Smooth muscle cell (in vitro differentiated cells): Measurements from ENCODE around the gene CIB2. TPM values are rescaled to one million over a fixed set of nuclear protein-coding genes. Genes with fewer than 3 reads are reported as not detected.
A peak's percentile ranks its signal among the peaks of the same experiment; 100 is the strongest.

Source experiments
- DNase-seq: peaks from one replicate; lab custom pipeline; 2025; ENCODE audit not compliant: unreplicated experiment; lab: John Stamatoyannopoulos, UW
- H2AFZ ChIP-seq: fragments of 200-600 bp; sonication (generic); 2 replicates; pipeline ENCODE4 v1.6.0; 2016; ENCODE audit warnings: antibody characterized with exemption, low read depth, mild to moderate bottlenecking
- H3F3A ChIP-seq: fragments of 200-600 bp; sonication (generic); 2 replicates; pipeline ENCODE4 v1.6.0; 2017; ENCODE audit warnings: antibody characterized with exemption, low read depth
- H3K27ac ChIP-seq: fragments of 200-600 bp; sonication (generic); 2 replicates; pipeline ENCODE4 v1.5.1; 2016; ENCODE audit warnings: low read depth, mild to moderate bottlenecking
- H3K27me3 ChIP-seq: fragments of 200-600 bp; sonication (generic); 2 replicates; pipeline ENCODE4 v1.6.1; 2016; ENCODE audit warnings: low read depth, mild to moderate bottlenecking
- H3K36me3 ChIP-seq: fragments of 200-600 bp; sonication (generic); 2 replicates; pipeline ENCODE4 v1.5.1; 2016; ENCODE audit warnings: low read depth
- H3K4me1 ChIP-seq: fragments of 200-600 bp; sonication (generic); 2 replicates; pipeline ENCODE4 v1.5.1; 2016; ENCODE audit warnings: low read depth
- H3K4me2 ChIP-seq: fragments of 200-600 bp; sonication (generic); 2 replicates; pipeline ENCODE4 v1.6.0; 2016; ENCODE audit warnings: mild to moderate bottlenecking
- H3K4me3 ChIP-seq: fragments of 200-600 bp; sonication (generic); 2 replicates; pipeline ENCODE4 v1.5.1; 2016; ENCODE audit warnings: mild to moderate bottlenecking
- H3K79me2 ChIP-seq: fragments of 200-600 bp; sonication (generic); 2 replicates; pipeline ENCODE4 v1.6.0; 2016; ENCODE audit warnings: low read depth, mild to moderate bottlenecking
- H3K9ac ChIP-seq: fragments of 200-600 bp; sonication (generic); 2 replicates; pipeline ENCODE4 v1.6.0; 2016; ENCODE audit warnings: low read depth
- H3K9me3 ChIP-seq: fragments of 200-600 bp; sonication (generic); replicated peaks from 2 replicates; pipeline ENCODE4 v1.5.1; 2016; ENCODE audit warnings: low read depth
- H4K20me1 ChIP-seq: fragments of 200-600 bp; sonication (generic); 2 replicates; pipeline ENCODE4 v1.6.0; 2016; ENCODE audit warnings: low read depth
- WGBS: methylation state at CpG from one replicate; pipeline ENCODE4 v1.1.7; 2016; ENCODE audit warnings: low lambda C conversion rate; 5-methylcytosine and 5-hydroxymethylcytosine counted together
- polyA plus RNA-seq: library from polyadenylated mRNA; unstranded; fragments of >200 nt; fragmentation: Nextera tagmentation; extraction: Ambion mirVana; gene quantifications from 2 replicates; pipeline ENCODE4 v1.2.1, GENCODE V29; 2016
- total RNA-seq: library from RNA; depleted of rRNA; stranded (reverse); fragments of >200 nt; gene quantifications from 2 replicates; pipeline ENCODE4 v1.2.3, GENCODE V29; 2014
- TF ChIP-seq, protein P1 (sequence below): fragments of 200-600 bp; sonication (generic); IDR thresholded peaks from 2 replicates; pipeline ENCODE4 v1.5.1; 2017; ENCODE audit warnings: borderline replicate concordance, mild to moderate bottlenecking, antibody characterized with exemption; ENCODE audit not compliant: insufficient read depth, poor library complexity, severe bottlenecking

CIB2 gene
- total and polyA plus RNA-seq, 2 experiments from 2014 or later: 20.9 to 21.7 TPM

- H2AFZ ChIP-seq: no peak overlapping the region
Measured at GRCh38 chr15:78067328-78068228, 63.7 kb downstream of the CIB2 start.

DNA sequence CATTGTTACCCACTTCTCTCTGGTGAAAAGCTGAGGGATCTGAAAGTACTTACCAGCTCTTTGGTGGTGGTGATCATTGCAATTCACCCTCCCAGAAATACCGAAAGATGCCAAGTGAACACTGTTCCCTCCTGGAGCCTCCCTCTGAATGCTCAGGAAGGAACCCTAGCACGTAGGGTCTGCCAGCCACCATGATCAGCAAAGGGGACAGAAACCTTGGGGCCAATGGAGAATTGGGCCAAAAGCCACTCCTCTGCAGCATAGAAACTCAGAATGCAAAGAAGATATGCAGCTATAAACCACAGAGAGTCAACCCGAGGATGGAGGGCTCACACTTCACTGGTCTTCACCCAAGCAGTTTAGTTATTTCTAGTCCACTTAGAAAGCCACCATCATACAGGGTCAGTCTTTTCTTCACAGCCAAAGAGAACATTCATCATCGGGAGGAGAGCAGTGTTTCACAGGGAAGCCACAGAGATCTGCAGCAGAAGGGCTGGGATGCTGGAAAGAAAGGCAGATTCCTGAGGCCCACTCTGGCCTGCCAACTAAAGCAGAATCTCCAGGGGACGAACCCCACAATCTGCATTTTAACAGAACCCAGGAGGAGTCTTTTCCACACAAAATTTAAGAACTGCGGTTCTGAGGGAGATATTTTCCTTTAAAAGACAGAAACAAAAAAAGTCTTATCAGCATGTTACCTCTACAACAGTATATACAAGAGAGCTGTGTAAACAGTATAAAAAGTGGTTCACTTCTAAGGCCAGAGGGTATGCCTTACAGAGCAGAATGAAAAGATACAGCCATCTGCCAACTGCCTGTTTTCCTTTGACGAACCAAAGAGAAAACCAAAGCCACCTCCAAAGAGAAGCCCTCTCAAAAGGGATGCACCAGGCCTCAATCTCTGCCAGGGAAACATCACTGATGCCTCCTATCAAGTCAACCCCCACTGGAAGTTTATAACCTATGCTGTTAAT lies 65.0 kb downstream of the CIB2 start:
- no peaks in the 10 kb centered on the region for H3K9me3 ChIP-seq
- H3K4me3 ChIP-seq: no peak overlapping the region
- H3K9ac ChIP-seq: peak overlapping the region; percentile 19
- peaks cover 97% of the 10 kb centered on the region for H4K20me1 ChIP-seq
- no peaks in the 10 kb centered on the region for H3K27me3 ChIP-seq
- TF ChIP-seq, protein P1, sequence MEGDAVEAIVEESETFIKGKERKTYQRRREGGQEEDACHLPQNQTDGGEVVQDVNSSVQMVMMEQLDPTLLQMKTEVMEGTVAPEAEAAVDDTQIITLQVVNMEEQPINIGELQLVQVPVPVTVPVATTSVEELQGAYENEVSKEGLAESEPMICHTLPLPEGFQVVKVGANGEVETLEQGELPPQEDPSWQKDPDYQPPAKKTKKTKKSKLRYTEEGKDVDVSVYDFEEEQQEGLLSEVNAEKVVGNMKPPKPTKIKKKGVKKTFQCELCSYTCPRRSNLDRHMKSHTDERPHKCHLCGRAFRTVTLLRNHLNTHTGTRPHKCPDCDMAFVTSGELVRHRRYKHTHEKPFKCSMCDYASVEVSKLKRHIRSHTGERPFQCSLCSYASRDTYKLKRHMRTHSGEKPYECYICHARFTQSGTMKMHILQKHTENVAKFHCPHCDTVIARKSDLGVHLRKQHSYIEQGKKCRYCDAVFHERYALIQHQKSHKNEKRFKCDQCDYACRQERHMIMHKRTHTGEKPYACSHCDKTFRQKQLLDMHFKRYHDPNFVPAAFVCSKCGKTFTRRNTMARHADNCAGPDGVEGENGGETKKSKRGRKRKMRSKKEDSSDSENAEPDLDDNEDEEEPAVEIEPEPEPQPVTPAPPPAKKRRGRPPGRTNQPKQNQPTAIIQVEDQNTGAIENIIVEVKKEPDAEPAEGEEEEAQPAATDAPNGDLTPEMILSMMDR: no peak
- 74% methylated on average over 7 of the region's 7 CpGs for WGBS
- peaks cover 27% of the 10 kb centered on the region for H3F3A ChIP-seq
- peak overlapping the region; percentile 95 for H3K27ac ChIP-seq
- no peak overlapping the region for H2AFZ ChIP-seq
- peak overlapping the region; percentile 78 for H3K4me2 ChIP-seq
- no peak for DNase-seq
- H3K4me1 ChIP-seq: peaks cover 52% of the 10 kb centered on the region
- H3K36me3 ChIP-seq: no peaks in the 10 kb centered on the region
- H3K79me2 ChIP-seq: peaks cover 78% of the 10 kb centered on the region

More at GRCh38 chr15:78067328-78068228, 63.7 kb downstream of the CIB2 start:
- WGBS: 15% methylated on average over 1 of the region's 1 CpG
- Histone ChIP-seq H3F3A (peaks cover 27% of the 10 kb centered on the region), H3K4me2 (peak overlapping the region; percentile 78), H3K4me1 (peaks cover 54% of the 10 kb centered on the region), H3K9me3 (no peaks in the 10 kb centered on the region), H3K9ac (no peak overlapping the region), H3K4me3 (no peak overlapping the region), H4K20me1 (peaks cover 97% of the 10 kb centered on the region), H3K27me3 (no peaks in the 10 kb centered on the region), H3K27ac (peak overlapping the region; percentile 95), H3K79me2 (peaks cover 78% of the 10 kb centered on the region), H3K36me3 (no peaks in the 10 kb centered on the region)
- DNase-seq: no peak
- TF ChIP-seq, protein P1: no peak

DNA sequence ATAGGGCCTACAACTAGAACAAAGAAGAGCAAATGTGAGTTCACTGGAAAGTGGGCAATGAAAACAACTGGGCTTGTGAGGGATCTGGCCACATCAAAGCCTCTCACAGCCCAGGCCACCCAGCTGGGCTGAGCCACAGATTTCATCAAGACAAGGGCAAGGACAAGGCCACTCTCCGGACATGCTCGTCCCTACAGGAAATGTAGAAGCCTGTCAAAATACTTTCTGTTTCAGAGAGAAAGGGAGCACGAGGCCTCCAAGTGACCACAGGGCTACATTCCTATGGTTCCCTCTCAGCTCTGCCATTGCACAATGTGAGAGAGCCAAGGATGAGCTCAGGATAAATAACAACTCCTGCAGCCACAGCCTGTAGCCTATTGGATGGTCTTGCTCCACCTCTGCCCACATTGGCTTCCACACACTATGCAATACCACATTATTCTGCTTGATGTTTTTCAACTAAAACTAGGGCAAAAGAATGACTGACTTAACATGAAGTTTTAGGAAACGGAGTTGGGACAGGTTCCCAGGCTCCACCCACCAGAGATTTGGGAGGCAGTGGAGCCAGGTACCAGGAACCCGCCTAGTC lies 65.9 kb downstream of the CIB2 start:
- no peak overlapping the region for H2AFZ ChIP-seq
- peaks cover 27% of the 10 kb centered on the region for H3F3A ChIP-seq
- TF ChIP-seq, protein P1: no peak
- H3K9me3 ChIP-seq: no peaks in the 10 kb centered on the region
- peaks cover 50% of the 10 kb centered on the region for H3K4me1 ChIP-seq
- H3K27ac ChIP-seq: peak overlapping the region; percentile 95
- no peaks in the 10 kb centered on the region for H3K36me3 ChIP-seq
- peaks cover 78% of the 10 kb centered on the region for H3K79me2 ChIP-seq
- WGBS: 25% methylated on average over 5 of the region's 5 CpGs
- peak overlapping the region; percentile 80 for H3K4me2 ChIP-seq
- no peaks in the 10 kb centered on the region for H3K27me3 ChIP-seq
- H3K4me3 ChIP-seq: peak overlapping the region; percentile 28
- DNase-seq: no peak
- peak overlapping the region; percentile 79 for H3K9ac ChIP-seq
- H4K20me1 ChIP-seq: peaks cover 97% of the 10 kb centered on the region
